NCI-H82 treated with DMSO at 0.1 percent for 48 hours (cell line): ENCODE measurements around the gene CREG2.
"Not testable (repeated sequence)": the region's sequence is repeated elsewhere in the genome, so short reads cannot be mapped to it uniquely, and the experiment has no call there.

Experiments
- DNase-seq: peaks from one replicate; lab custom pipeline; 2025; ENCODE audit not compliant: unreplicated experiment; lab: John Stamatoyannopoulos, UW

CREG2 gene

DNA sequence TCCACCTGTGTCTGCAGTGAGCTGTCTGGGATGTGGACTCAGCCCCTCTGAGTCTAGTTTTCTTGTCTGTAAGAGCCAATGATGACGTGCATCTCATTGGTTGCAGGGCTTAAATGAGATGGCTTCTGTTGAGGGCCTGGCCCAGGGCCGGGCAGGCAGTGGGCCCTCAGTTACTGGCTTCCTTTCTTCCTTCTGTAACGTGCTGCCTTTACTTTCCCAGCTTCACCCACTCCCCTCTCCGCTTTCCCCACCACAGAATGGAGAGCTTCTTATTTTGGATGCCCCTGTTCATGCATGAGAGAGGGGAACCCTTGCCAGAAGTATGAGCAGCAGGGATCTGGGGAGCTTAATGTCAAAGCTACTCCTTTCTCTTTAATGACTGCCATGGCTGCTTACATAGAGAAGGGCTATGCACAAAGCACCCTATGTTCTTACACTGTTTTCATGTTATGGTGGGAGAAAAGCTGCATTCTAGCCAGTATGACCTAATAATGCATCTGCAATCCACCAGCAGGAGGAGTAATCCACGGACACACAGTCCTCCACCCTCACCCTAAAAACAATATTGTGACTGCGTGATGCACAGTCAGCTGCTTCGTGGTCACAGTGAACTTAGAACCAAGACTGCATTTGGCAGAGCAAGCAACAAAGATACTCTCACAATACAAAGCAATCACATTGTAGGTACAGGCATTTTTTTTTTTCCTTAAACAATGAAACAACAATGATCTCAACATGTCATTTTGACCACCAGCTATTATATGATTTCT lies 37.2 kb downstream of the CREG2 start:
- no peak for DNase-seq

DNA sequence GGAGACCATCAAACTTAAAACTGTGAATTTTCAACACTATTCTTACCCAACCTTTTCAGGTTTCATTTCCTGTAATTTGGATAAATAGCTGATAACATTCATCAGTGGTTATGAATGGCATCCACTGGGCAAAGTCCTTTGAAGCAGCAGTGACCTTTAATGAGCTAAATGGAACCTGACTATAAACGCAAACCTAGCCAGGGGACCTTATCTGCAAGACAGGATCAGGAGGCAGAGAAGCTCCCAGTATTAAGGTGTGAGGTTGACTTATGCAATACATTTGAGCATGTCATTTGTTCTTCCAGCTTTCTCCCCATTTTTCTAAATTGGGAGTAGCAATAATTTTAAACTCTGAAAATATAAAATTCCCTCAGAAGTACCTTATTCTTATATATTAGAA lies 38.4 kb downstream of the CREG2 start:
- no peak for DNase-seq

DNA sequence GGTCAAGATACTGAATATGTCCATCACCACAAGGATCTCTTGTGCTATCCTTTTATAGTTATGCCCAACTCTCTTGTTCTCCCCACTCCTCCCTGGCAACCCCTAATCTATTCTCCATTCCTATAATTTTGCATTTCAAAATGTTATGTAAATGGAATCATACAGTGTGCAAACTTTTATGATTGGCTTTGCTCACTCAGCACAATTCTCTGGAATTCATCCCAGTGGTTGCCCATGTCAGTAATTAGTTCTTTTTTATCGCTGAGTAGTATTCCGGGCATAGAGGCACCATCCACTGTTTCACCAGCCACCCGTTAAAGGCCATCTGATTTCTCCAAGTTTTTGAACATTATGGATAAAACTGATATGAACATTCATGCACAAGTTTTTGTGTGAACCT lies 40.4 kb downstream of the CREG2 start:
- no peak for DNase-seq

DNA sequence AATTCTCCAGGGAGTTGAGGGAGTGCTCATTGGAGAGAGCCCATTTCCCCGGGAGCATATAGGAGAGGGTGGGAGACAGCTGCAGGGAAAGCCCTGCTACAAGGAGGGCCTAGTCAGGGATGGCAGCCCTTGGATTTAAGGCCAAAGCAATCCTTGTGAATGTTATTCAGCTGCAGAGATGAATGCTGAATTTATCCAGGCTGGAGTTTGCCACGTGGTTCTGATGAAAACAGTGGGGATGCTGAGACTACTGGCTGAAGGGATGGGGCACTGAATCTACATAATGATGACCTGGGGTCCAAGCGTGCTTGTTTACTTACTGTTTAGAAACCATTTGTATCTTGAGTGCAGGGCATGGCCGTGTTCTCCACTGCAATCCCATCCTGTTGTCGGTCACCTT lies 43.2 kb downstream of the CREG2 start:
- DNase-seq = no peak

DNA sequence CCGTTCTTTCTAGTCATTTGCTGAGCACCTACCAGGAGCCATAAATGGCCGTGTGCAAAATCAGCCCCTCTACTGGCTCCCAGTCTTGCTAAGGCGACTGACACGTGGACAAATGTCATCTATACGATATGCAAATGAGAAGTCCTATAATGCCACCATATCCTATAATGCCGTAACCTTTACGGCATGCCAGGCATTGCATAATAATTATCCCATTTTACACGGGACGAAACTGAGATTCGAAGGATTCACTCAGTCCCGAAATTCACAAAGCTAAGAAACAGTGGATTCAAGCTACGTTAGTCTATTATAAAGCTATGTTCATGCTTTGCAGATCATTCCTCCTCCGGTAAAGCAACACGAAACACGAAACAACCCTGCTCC lies 44.7 kb downstream of the CREG2 start:
- DNase-seq = no peak

DNA sequence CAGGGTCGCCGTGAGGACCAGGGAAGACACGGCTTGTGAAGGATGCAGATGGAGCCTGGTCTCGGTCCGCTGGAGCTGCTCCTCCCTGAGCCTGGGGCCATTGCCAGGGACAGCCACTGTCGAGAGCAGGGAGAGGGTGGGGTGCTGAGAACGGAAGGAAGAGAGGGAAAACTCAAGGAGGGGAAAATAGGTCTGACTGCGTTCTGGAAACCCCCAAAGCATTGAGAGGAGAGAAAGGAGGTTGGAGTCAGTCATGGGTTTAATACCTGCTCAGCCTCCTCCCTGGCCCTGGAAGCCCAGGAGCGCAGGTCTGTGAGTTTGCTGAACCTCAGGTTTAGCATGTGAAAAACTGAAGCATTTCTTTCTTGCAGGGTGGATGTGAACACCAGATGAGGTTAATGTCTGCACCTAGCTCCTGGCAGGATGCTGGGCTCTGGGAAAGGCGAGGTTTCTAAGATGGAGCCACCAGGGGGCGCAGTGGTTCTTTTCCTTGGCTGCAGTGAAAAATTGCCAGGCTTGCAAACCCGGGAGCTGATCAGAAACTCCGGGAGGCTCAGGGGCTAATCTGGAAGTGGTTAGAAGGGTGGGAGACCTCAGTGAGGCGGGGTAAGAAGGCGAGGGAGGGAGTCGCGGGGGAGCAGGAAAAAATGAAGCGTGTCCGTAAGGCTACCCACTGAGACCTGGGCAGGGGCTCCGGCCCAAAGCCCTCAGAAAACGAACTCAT lies 45.2 kb downstream of the CREG2 start:
- peak; percentile 59 for DNase-seq

DNA sequence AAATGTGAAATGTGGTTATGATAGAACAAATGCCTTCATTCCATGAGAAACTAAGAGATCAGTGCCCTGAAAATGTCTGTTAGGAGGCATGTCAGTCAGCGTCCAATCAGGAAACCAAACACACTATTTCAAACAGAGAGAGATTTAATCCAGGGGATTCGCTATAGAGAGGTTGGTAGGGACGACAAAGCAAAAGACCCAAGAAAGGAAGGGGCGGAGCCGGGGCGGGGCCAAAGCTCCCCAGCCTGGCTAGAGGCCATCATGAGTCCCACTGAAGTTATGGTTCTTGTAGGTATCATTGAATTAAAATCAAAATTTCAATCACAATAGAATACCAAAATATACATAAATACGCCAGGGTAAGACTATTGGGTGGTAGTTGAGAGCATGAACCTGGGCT lies 45.9 kb downstream of the CREG2 start:
- DNase-seq = no peak

DNA sequence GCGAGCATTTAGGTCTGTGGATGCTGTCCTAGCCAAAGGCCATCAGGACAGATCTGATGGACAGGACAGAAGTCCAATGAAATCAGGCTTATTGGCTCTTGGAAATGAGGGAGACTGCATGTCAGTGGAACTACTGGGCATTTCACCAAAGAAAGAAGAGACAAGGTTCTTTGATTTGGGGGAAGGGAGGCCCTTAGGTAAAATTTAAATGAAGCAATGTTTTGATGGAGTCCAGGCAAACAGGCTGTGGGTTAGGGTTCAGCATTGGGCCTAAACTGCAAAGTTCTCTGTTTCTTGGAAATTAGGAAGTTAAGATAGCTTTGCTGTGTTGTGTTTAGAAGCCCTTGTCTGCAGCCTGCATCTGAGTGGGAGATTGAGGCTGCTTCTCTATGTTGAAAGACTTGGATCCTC lies 47.2 kb downstream of the CREG2 start:
- no peak for DNase-seq

DNA sequence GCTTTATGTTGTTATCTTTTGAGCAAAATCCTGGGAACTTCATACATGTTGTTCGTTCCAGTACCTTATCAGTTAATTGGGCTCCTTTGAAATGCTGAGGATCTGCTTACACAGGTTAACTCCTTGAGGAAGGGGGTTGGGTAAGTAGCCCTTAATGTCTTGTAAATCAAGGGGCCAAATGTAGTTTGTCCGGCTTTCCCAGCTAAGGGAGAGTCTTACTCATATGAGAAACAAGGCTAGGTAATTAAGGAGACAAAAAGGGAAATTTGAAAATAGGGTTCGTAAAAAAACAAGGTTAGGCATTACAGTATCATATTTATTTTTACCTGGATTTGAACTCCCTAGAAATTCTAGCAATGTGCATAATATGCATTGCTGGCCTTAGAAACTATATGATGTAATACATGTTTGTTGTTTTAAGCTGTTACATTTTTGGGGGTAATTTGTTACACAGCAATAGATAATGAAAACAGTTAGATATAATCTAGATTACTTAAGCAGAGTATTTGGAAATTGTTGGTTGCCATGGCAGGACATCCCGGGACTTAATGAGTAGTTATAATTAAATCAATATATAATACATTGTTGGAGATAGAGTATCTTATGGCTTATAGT lies 47.9 kb downstream of the CREG2 start:
- DNase-seq = no peak

DNA sequence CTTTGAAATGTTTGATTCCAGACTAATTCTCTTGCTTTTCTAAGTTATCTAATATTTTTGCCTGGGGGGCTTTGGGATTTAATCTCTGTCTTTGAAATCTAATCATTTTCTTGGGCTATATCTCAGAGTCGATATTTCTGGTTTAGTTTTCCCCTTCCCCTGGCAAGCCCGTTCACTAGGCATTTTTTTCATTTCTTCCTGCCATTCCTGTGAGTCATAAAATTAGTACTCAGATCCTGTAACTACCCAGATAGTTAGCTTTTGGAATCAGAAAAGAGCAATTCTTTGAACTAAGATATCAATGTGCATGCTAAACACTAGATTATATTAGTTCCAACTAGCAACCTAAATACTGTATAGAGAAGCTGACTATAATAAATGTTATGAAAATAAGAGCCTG lies 49.4 kb downstream of the CREG2 start:
- no peak for DNase-seq

DNA sequence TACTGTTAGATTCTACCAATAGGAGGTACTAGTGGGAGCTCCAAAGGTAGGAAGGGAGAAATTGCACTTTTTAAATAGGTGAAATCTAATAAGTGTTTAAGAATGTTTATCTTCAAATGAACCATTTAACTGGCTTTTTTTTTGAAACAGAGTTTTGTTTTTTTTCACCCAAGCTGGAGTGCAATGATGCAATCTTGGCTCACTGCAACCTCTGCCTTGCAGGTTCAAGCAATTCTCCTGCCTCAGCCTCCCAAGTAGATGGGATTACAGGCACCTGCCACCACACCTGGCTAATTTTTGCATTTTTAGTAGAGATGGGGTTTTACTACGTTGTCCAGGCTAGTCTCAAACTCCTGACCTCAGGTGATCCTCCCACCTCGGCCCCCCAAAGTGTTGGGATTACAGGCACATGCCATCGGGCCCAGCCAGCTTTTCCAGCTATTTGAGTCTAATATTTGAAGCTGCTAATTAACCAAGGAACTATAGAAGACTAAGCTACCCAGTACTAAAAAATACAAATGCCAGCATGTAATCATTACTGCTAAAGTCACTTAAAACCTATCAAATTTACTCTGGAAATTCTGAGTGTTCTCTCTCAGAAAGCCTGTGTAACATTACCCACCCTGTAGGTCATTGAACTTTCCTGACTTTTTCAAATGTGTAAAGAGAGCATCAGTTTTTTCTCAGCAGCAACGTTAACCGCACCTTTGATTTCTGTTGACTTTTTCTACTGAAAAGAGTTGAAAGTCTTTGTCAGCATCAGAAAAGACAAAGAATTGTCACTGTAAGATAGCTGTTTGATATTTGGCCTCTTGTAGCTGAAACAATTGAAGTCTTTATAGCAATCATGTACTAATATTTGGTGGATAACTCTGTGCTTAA lies 54.2 kb downstream of the CREG2 start:
- no peak for DNase-seq

DNA sequence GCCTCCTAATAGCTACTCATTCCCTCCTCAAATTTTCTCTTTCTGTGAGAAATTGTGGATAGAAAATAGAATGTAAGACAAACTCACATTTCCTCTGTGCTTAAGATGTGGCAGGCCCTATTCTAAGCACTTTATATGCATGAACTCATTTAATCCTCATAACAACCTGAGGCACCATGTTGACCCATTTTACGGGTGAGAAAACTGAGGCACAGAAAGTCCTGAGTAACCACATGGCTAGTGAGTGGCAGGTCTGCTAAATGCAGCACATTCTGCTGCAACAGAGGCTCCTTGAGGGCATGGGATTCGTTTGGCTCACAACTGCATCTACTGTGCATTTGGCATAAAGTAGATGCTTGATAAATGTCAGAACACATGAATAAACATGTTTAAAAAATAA lies 56.1 kb downstream of the CREG2 start:
- DNase-seq = no peak

DNA sequence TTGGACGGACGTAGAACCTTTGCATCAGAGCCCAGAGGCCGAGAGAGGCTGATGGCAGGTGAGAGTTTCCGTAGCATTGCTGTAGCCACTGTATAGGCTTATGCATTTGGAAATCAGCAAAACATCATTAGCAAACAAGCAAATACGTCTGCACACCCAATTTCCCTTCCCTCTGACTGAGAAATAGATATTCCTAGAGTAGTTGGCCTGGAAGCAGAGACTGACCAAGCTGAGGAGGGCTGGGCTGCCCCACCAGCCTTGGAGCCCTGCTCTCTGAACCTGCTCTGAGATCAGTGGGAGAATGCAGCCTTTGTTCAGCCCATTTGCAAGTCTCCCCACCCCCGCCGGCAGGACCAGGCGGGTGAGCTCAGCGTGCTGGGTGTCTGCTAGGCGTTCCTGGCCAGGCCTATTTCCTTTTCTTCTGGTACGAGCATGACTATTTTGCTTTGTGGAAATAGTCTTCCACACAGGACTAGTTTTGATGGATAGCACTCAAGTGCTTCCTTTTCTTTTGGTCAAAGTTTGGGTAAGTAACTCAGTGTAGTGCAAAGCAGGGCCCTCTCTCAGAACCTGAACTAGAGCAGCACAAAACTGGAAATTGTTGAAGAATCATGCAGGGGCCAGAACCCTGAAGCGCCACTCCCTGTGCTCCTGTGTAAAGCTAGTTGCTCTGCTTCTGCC lies 56.9 kb downstream of the CREG2 start:
- DNase-seq = no peak

DNA sequence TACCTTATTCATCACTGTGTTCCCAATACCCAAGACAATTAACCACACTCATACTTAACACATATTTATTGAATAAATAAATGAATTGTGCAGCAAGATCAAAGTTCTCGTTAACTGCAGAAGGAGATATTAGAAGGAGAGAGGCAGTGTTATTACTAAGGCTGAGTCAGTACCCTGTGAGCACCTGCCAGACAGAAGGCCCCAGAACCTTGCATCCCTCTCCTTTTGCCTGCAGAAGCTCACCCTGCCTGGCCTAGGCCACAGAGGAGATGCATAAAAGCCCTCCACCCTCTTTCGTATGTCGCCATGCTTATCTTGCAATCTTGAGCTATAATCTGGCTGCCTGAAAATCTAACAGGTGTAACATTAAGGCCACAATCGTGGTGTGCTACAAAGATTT lies 58.3 kb downstream of the CREG2 start:
- no peak for DNase-seq

DNA sequence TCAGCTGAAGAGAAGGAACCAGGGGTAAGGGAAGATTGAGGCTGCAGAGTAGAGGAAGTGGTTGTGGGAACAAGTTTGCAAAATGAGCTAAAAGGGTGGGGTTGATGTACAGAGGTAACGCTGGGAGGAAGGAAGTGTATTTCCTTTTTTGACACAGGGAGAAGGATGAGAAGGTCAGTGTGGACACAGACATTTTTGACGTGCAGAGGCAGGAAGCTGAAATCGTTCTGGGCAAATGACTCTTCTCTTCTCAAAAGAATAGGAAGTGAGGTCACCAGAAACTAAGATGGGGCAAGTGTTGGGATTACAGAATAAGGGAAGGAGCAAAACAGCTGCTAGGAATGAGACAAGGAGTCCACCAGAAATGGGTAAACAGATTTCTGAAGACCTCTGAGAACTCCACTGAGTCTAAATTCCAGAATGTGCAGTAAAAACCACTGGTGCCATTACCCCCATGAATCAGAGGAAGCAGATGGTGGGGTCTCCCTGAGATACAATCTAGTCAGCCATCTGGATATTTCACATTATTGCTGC lies 58.8 kb downstream of the CREG2 start:
- DNase-seq = no peak

DNA sequence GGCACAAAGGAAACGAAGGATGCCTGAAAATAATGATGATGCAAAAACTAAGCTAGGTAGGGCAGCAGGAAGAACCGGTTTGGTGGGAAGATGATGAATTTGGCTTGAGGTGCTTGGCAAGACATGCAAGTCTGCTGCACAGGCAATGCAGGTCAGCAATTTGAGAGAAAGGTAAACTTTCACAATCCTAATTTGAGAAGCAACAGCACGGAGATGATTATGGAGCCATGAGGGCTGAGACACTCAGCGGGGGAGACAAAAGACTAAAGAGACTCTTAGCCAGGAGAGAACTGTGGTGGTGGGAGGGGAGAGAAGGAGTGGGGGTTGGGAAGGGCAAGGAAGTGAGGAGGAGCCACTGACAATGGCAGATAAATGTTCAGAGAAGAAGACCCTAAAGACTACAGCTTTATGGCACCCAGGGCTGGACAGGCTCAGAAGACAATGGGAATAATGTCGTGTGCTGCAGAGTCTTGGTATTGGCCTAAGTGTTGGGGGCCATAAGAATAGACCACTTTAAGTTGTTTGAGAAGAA lies 59.4 kb downstream of the CREG2 start:
- DNase-seq = no peak

DNA sequence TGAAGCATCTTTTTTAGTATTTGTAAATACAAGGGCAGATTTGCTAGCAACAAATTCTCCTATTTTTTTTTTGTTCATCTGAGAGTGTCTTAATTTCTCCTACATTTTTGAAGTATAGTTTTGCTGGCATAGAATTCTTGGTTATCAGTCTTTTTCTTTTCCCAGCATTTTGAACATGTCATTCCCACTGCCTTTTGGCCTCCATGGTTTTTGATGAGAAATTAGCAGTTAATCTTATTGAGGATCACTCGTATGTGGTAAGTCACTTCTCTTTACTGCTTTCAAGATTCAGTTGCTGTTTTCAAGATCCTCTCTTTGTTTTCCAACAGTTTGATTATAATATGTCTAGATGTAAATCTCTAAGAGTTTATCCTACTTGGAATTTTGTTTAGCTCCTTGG lies 61.9 kb downstream of the CREG2 start:
- no peak for DNase-seq

DNA sequence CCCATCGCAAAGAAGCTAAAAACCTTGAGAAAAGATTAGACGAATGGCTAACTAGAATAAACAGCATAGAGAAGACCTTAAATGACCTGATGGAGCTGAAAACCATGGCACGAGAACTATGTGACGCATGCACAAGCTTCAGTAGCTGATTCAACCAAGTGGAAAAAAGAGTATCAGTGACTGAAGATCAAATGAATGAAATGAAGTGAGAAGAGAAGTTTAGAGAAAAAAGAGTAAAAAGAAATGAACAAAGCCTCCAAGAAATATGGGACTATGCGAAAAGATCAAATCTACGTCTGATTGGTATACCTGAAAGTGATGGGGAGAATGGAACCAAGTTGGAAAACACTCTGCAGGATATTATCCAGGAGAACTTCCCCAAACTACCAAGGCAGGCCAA lies 70.7 kb downstream of the CREG2 start:
- DNase-seq = not testable (repeated sequence)

DNA sequence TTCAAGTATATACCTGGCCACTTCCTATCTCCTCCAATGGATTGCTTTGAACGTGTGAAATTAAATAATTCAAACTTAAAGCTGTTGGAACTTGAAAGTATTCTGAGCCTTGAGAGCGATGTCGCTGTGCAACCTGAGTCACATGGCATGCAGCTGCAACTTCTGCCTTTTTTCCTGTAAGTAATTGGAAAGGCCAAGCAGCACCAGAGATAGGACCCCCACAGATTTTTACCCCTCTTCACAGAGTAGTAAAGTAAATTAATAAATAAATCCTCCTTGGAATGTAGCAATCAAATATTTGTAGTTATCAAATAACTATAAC lies 75.6 kb downstream of the CREG2 start:
- DNase-seq = no peak
